Activated naive CD4-positive, alpha-beta T cell treated with Interleukin-2 at 50 U/mL for 16 hours (primary cell): ENCODE data around the gene KRTAP4-9.
"Not testable (repeated sequence)": the region's sequence is repeated elsewhere in the genome, so short reads cannot be mapped to it uniquely, and the experiment has no call there.

Experiments used
- DNase-seq: peaks from one replicate; pipeline ENCODE4 v3.0.0-alpha.2; 2020

KRTAP4-9 gene

GRCh38 chr17:41133880-41134735 is 28.9 kb downstream of the KRTAP4-9 start:
- DNase-seq: no peak

GRCh38 chr17:41139865-41140264 is 34.7 kb downstream of the KRTAP4-9 start:
- not testable (repeated sequence) for DNase-seq

- no peak for DNase-seq
Measured at GRCh38 chr17:41140360-41141131, 35.4 kb downstream of the KRTAP4-9 start, which contains the start of gene KRTAP4-6. Gene KRTAP4-6 (minus strand): TSS chr17:41140544. CDS start chr17:41140487, 57 bp downstream.

GRCh38 chr17:41141361-41141760 is 36.2 kb downstream of the KRTAP4-9 start:
- no peak for DNase-seq

GRCh38 chr17:41144846-41145245 is 39.7 kb downstream of the KRTAP4-9 start:
- DNase-seq: no peak

GRCh38 chr17:41145261-41145660 is 40.1 kb downstream of the KRTAP4-9 start:
- DNase-seq: no peak

- no peak for DNase-seq
Measured at GRCh38 chr17:41147531-41148204, 42.5 kb downstream of the KRTAP4-9 start.

- DNase-seq: not testable (repeated sequence)
Measured at GRCh38 chr17:41148971-41149651, 43.9 kb downstream of the KRTAP4-9 start.

GRCh38 chr17:41149652-41149985 is 44.4 kb downstream of the KRTAP4-9 start, which contains the start of gene KRTAP4-5:
Gene KRTAP4-5 (minus strand): TSS chr17:41149825. CDS start chr17:41149767, 58 bp downstream.
- DNase-seq: no peak

- DNase-seq: no peak
Measured at GRCh38 chr17:41150026-41150425, 44.8 kb downstream of the KRTAP4-9 start.

- DNase-seq: no peak
Measured at GRCh38 chr17:41151525-41151924, 46.3 kb downstream of the KRTAP4-9 start.

- no peak for DNase-seq
Measured at GRCh38 chr17:41153856-41154255, 48.7 kb downstream of the KRTAP4-9 start.
